HG03060 (cell line): Measurements from ENCODE around the gene ATP6V1B1.

ENCODE experiments used
- ATAC-seq: cut with Tn5 transposase; IDR thresholded peaks from one replicate; pipeline ENCODE4 v1.9.1; 2021; ENCODE audit warnings: low read depth, moderate number of reproducible peaks; ENCODE audit not compliant: unreplicated experiment

ATP6V1B1 gene

DNA sequence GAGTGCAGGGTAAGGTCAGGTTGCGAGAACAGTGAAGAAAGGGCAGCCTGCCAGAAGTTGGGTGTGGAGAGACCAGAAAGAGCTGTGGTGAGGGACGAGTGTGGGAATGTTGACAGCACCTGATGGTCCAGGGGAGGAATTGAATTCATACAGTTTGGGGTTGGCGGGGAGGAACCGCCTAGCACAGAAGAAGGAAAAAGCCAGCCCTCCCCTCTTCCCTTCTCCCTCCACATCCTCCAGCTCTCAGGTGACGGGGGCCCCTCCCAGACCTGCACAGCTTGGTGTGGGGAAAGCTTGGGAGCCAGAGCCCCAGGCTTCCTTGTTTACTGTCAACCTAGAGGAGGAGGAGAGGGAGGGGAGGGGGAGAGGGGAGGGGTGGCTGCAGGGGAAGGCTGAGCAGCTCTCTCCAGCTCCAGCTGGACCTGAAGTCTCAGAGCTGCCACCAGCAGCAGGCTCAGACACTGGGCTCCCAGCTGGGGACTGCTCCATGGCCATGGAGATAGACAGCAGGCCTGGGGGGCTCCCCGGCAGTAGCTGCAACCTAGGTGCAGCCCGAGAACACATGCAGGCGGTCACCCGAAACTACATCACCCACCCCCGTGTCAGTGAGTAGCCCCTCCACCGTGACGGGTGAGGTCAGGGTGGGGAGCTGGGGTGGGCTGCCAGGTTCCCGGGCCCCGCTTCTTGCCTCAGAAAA lies at the start of gene ATP6V1B1:
Gene ATP6V1B1 (plus strand): TSS at position 433 of the 697 bp plus-strand sequence. CDS start 55 bp downstream, at position 488.
- ATAC-seq: no peak

DNA sequence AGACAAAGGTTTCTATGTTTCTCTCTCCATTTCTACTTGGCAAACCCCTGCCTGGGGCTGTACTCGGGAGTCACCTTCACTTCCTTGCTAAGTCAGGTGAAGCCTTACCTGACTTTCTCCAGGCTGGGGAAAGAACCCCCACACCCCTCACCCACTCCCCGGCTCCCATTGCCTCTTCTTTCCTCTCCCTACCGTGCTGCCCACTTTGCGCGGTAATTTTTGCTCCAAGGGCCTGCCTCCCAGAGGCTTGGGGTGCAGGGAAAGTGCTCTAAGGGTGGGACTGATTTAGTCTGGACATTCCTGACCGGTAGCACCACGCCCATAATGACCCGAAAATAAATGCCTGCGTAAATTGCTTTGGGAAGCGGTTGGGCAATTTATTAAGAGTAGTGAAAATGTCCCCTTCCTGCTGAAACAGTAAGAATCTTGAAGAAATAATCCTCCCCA lies 49.1 kb upstream of the ATP6V1B1 start:
- no peak for ATAC-seq

DNA sequence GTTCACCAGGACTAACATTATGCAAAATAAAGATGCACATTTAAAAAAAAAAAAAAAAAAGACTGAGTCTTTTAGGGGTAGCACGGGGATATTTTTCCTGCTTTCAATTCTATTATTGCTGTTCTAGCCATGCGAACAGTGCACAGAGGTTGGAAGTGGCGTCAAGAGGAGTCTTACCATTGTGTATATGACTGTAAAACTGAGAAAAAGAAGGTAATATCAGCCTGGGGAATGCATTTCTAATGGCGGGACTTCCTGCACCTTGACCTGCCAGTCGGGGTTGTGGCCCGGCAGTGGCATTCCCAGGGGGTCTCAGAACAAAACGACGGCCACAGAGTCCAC lies 48.5 kb upstream of the ATP6V1B1 start:
- no peak for ATAC-seq

GRCh38 chr2:70887550-70888246 lies 48.0 kb upstream of the ATP6V1B1 start:
- ATAC-seq: no peak

DNA sequence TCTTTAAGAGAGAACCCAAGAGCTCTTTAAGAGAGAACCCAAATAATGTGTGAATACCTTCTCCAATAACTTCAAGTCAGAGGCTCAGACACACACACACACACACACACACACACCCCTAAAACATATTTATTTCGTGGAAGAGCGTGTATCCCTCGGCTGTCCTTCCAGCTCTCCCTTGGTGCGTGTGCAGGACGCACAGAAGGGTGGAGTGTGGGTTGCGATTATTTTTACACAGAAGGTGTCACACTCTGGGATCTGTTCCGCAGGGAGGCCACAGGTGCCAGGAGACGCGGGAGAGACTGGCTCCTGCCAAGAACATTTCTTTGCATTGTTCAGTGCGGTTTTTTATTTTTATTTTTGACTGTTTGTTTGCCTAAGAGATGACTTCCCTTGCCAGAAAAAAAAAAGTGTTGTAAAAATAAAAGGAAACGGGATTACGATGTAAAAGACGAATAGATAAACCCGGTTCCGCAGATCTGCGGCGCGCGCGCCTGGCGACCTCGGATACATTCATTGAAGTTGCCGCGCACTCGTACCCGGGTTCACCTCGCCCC lies 47.3 kb upstream of the ATP6V1B1 start:
- no peak for ATAC-seq

DNA sequence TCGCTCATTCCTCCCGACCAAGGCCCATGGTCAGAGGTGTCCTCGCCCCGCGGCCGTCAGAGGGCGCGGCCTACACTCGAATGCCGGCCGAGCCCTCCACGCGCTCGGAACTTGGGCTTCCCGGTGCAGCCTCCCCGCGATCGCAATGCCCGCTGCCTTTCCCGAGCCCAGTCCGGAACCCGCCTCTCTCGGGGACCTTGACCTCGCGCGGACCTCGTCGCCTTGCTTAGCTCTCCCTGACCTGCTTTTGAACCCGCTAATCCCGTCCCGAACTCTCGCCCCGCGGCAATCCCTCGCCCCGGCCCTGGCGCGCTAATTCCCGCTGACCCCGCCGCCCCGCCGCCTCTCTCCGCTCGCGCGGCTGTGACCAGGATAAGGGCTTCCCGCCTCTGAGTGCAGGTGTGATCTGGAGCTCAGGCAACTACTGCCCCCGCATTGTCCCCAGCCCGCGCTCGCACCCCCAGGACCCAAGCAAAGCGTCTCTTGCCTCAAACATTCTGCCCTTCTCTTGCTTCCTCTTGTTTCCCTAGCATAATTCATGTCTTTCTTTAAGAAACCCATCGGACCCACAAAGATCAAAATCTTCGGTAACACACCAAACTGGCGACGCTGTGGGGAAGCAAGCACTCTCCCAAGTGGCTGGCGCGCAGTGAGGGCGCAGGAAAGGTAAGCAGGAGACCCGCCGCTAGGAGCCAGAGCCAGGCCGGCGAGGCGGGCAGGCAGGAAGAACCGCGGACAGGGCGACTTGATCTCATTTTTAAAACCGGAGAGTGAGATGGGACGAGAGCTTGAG lies 46.6 kb upstream of the ATP6V1B1 start:
- ATAC-seq: no peak

GRCh38 chr2:70889716-70890037 lies 46.0 kb upstream of the ATP6V1B1 start:
- ATAC-seq: no peak

DNA sequence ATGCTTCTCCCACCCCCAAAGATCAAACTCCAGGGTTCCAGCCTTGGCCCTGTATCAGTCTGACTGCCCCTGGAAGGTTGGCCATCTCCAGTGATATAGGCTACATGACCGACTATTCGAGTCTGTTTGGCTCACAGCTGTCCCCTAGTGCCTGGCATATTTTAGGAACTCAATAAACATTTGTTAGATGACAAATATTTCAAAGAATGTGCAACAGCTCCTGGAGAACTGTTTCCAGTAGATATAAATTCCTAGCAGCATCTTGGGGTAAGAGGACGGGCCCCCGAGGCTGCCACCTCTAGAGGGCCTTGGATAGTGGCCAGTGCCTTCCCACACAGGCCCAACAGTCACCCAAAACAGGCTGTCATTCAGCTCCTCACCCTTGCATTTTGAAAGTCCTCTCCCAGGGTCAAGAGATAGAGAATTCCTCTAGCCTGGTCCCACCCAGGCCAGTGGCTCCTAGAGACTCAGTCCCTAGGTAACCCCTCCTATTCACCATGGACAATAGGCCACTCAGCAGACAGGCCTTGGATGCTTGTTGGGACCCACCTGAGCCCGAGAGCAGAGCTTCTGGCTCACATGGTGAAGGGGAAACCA lies 45.1 kb upstream of the ATP6V1B1 start:
- ATAC-seq: no peak

DNA sequence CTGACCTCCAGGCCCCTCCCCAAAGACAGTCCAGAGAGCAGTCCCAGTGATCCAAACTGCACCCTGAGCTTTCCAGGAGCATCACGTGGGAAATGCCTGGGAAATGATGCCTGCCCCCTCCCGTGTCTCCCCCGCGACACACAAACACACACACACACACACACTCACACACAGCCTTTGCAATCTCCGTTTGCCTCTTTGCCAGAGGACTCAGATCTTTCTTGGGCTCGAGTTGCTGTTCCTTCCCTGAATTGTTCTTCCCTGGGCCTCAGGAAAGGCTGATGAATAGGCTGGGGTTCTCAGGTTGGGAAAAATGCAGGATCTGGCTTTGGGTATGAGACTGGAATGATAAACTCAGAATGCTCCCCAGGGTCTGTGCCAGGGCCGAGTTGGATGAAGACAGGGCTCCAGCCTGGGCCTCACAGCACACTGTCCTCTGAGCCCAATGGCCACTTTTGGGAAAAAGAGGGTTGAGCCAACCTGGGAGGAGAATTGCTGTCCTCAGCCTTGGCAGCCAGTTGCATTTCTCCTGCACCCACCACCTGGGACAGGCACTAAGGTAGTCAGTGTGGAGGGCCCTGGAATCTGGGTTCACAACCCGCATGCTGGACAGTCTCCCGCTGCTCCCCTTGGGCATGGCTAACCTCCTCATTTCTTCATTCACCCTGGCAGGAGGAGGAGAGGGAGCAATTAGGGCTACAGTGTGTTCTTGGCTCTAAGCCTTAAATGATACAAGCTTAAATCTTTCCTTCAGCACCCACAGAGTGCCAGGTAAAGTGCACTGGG lies 43.9 kb upstream of the ATP6V1B1 start:
- ATAC-seq: no peak

GRCh38 chr2:70892750-70893149 lies 43.0 kb upstream of the ATP6V1B1 start:
- no peak for ATAC-seq

GRCh38 chr2:70893186-70893585 lies 42.5 kb upstream of the ATP6V1B1 start:
- ATAC-seq: no peak

DNA sequence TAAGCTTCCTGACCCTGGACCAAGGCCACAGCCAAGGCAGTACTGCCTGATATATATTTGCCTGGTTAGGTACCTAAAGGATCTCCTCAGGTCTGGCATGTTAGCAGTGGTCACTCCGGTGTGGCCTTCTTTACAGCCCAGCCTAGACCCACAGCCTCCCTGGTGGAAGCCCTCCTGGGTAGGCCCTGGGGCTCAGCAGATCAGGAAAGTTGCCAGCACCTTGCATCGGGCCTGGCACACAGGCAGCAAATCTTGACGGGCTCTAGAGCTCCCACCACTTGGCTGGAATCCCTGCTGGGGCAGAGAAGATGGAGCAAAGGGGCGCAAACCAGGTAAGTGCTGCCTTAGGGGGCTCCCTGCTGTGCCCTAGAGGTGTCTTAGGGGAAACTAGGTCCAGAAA lies 40.9 kb upstream of the ATP6V1B1 start:
- no peak for ATAC-seq

DNA sequence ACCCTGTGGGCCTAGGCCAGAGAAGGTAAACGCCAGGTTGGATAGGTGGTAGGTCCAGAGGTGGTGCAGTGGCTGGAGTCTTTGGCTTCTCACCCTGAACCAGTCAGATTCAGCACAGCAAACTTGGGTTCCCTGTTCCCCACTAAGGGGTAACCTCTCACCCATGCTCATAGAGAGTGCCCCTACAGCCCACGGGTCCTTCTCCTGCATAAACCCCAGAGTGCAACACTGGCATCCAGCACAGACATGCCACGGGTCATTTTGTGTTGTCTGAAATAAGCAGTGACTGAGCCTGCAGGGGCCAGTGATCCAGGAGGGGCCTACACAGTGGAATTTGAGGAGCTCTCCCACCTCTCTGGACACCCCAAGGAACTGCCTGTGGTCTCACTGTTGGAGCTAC lies 40.5 kb upstream of the ATP6V1B1 start:
- ATAC-seq: no peak

DNA sequence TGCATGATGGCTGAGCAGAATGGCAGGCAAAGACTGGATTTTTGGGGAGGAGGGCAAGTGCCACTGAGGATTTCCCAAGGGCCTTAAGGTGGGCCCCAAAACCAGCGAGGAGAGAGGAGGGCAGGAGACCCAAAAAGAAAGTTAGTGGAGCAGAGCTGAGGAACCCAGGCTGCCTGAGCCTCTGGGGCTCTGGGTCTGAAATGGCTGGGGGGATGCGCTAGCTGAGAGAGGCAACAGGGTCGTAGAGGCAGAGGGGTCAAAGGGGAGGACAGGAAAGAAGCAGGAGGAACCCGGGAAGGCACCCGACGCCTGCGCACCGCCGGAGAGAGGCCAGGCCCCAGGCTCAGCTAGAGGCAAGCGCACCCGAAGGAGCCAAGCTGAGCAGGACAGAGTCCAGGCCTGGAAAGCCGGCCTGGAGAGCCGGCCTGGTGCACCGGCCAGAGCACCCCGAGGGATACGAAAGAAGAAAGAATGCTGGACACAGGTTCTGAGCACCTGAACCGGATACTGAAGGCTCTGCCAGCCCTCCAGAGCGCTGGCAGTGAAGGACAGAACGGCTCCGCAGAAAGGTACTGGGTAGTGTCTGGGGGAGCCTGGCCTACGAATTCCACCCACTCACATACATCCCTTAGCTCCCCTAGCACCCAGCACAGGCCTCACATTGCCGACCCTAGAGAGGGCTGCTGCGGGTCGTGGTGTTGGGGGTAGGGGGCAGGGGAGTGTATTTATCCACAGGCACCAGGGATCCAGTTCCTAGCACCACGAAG lies 39.5 kb upstream of the ATP6V1B1 start:
- no peak for ATAC-seq

DNA sequence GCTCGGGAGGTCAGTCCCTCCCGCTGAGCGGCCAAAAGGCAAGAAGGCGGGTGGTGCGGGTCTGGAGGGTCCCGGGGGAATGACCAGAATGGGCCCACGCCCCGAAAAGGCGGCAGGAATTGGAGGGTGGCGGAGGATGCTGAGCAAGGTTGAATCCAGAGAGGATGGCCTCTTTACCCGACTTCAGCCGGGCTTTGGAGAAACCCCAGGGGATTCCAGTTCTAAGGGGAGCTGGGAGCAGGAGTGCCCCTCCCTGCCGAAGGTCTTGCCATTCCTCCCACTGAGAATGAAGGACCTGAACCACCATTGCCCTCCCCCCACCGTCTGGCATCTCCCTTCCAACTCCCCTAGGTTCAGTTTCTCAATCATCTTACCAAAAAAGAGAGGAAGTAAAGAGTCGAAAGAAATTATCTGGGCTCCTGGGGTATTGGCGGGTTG lies 38.9 kb upstream of the ATP6V1B1 start:
- no peak for ATAC-seq

DNA sequence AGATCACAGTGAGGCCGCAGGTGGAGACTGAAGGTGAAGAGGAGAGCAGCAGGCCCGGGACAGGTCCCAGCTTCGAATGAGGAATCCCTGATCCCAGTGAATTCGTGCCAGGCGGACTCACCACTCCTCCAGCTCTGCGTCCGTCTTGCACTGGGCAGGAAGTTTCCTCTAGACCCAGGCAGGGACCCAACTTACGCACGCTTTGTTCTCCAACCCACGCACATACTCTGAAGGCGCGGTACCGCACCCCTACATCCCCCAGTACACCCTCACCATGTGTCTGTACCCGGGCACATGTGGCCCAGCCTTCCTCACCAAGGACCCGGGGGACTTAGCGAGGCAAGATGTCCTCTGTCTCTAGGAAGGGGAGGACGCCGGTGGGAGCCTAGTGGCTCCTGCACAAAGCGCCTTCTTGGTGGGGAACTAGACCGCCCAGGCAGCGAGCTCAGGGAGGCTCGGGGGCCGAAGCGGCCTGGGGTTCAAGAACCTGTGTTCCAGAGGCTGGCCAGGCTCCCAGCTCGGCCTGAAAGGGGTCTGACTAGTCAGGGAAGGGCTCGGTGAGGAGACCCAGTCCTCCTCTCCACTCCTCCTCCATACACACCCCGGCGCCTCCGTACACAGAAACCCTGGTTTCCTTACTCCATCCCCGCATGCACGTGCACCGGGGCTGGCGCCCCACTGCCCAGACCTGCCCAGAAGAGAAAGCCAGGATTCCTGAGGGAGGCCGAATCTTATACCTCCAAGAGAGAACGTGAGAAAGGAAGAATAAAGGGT lies 38.3 kb upstream of the ATP6V1B1 start:
- no peak for ATAC-seq

GRCh38 chr2:70897977-70898226 lies 37.8 kb upstream of the ATP6V1B1 start:
- no peak for ATAC-seq

GRCh38 chr2:70898363-70899240 lies 37.1 kb upstream of the ATP6V1B1 start:
- no peak for ATAC-seq
